ENCODE data around the gene CYTH1.

GRCh38 chr17:78712043-78712442, 70.0 kb downstream of the CYTH1 start:
- TF ChIP-seq CTCF (IDR thresholded peaks at IDR 0.05) (no peak), POLR2A (IDR thresholded peaks at IDR 0.05) (no peak)
